ENCODE data around the gene SYT4. TPM values are rescaled to one million over a fixed set of nuclear protein-coding genes. Genes with fewer than 3 reads are reported as not detected.

SYT4 gene
- not detected in 2 replicates for total RNA-seq (2014; rRNA removed)
- Bru-seq, nascent RNA = percentile 18 among the genes with signal in this experiment
- not detected for BruChase-seq, experiment 1, labeled RNA remaining after a 6-hour chase
- BruChase-seq, experiment 2, labeled RNA remaining after a 2-hour chase = percentile 10 among the genes with signal in this experiment
- long read RNA-seq = 0 reads

- H3K9me2 ChIP-seq (replicated peaks; ENCODE audit: low read length) = no peaks in the 10 kb centered on the region
- no peak for ATAC-seq
- no peak within 1 kb of the TSS for H3K27ac ChIP-seq (ENCODE audit: low read length)
- H3F3A ChIP-seq (ENCODE audit: low read length, unreplicated experiment) = no peaks in the 10 kb centered on the region
- H3K9ac ChIP-seq (ENCODE audit: low read length) = no peak within 1 kb of the TSS
- H2AFZ ChIP-seq (ENCODE audit: low read length) = no peak within 1 kb of the TSS
- intact Hi-C loops (cut with micrococcal nuclease) = loop anchor here (10.0 kb wide), 1 partner anchor 982 kb away; no protein-coding TSS in a partner anchor
- H3K36me3 ChIP-seq (ENCODE audit: low read depth, low read length) = no peaks in the 10 kb centered on the region
- no peak within 1 kb of the TSS for H3K4me3 ChIP-seq (ENCODE audit: low read length)
- no peaks in the 10 kb centered on the region for H3K4me1 ChIP-seq (ENCODE audit: insufficient read depth, low read length)
- POLR2A ChIA-PET (ENCODE audit: unreplicated experiment) = no interaction called here
- H3K79me2 ChIP-seq (ENCODE audit: low read length) = no peaks in the 10 kb centered on the region
- CTCF ChIA-PET = no interaction called here
- H3K4me2 ChIP-seq (ENCODE audit: low read length) = no peak within 1 kb of the TSS
- no peak for TF ChIP-seq EZH2phosphoT487 (IDR thresholded peaks at IDR 0.05; ENCODE audit: borderline replicate concordance, low read length)
- no peak for TF ChIP-seq EZH2 (IDR thresholded peaks at IDR 0.05; ENCODE audit: low read length, unreplicated experiment)
- no peak for TF ChIP-seq CTCF (conservative IDR thresholded peaks at IDR 0.05; ENCODE audit: low read depth, low read length)
- H3K27me3 ChIP-seq (ENCODE audit: low read length) = no peaks in the 10 kb centered on the region
- DNase-seq = peak; percentile 7
- no peaks in the 10 kb centered on the region for H3K9me3 ChIP-seq (ENCODE audit: low read length)
- BruUV-seq (replicated peaks) = no TSS peak
- H4K20me1 ChIP-seq (ENCODE audit: low read length) = no peaks in the 10 kb centered on the region
Observed at GRCh38 chr18:43277164-43277600, at the start of gene SYT4. Gene SYT4, minus strand, starts transcription at chr18:43277490. Its CDS starts 209 bp downstream, at chr18:43277281.

- Histone ChIP-seq H3K9ac (ENCODE audit: low read length) (no peak overlapping the region), H3K27me3 (ENCODE audit: low read length) (no peaks in the 10 kb centered on the region), H4K20me1 (ENCODE audit: low read length) (no peaks in the 10 kb centered on the region), H3F3A (ENCODE audit: low read length, unreplicated experiment) (no peaks in the 10 kb centered on the region), H3K9me3 (ENCODE audit: low read length) (no peaks in the 10 kb centered on the region), H2AFZ (ENCODE audit: low read length) (no peak overlapping the region), H3K27ac (ENCODE audit: low read length) (no peak overlapping the region), H3K79me2 (ENCODE audit: low read length) (no peaks in the 10 kb centered on the region), H3K4me2 (ENCODE audit: low read length) (no peak overlapping the region), H3K9me2 (replicated peaks; ENCODE audit: low read length) (no peaks in the 10 kb centered on the region), H3K36me3 (ENCODE audit: low read depth, low read length) (no peaks in the 10 kb centered on the region), H3K4me3 (ENCODE audit: low read length) (no peak overlapping the region), H3K4me1 (ENCODE audit: insufficient read depth, low read length) (no peaks in the 10 kb centered on the region)
- BruUV-seq (replicated peaks) = no TSS peak
- ChIA-PET CTCF (no interaction called here), POLR2A (ENCODE audit: unreplicated experiment) (no interaction called here)
- ATAC-seq (no peak), DNase-seq (no peak)
- intact Hi-C loops (cut with micrococcal nuclease) = no loop called here
- TF ChIP-seq CTCF (conservative IDR thresholded peaks at IDR 0.05; ENCODE audit: low read depth, low read length) (no peak), EZH2 (IDR thresholded peaks at IDR 0.05; ENCODE audit: low read length, unreplicated experiment) (no peak), EZH2phosphoT487 (IDR thresholded peaks at IDR 0.05; ENCODE audit: borderline replicate concordance, low read length) (no peak)
Observed at GRCh38 chr18:43322132-43322531, 44.8 kb upstream of the SYT4 start.

- no peak for DNase-seq
- no peak for ATAC-seq
- no TSS peak for BruUV-seq (replicated peaks)
- Histone ChIP-seq H3F3A (ENCODE audit: low read length, unreplicated experiment) (no peaks in the 10 kb centered on the region), H3K9me2 (replicated peaks; ENCODE audit: low read length) (no peaks in the 10 kb centered on the region), H3K79me2 (ENCODE audit: low read length) (no peaks in the 10 kb centered on the region), H3K4me2 (ENCODE audit: low read length) (no peak overlapping the region), H3K4me1 (ENCODE audit: insufficient read depth, low read length) (no peaks in the 10 kb centered on the region), H3K9me3 (ENCODE audit: low read length) (no peaks in the 10 kb centered on the region), H4K20me1 (ENCODE audit: low read length) (no peaks in the 10 kb centered on the region), H3K27me3 (ENCODE audit: low read length) (no peaks in the 10 kb centered on the region), H2AFZ (ENCODE audit: low read length) (no peak overlapping the region), H3K4me3 (ENCODE audit: low read length) (no peak overlapping the region), H3K36me3 (ENCODE audit: low read depth, low read length) (no peaks in the 10 kb centered on the region), H3K27ac (ENCODE audit: low read length) (no peak overlapping the region), H3K9ac (ENCODE audit: low read length) (no peak overlapping the region)
- CTCF ChIA-PET = no interaction called here
- intact Hi-C loops (cut with micrococcal nuclease) = no loop called here
- TF ChIP-seq EZH2phosphoT487 (IDR thresholded peaks at IDR 0.05; ENCODE audit: borderline replicate concordance, low read length) (no peak), EZH2 (IDR thresholded peaks at IDR 0.05; ENCODE audit: low read length, unreplicated experiment) (no peak), CTCF (conservative IDR thresholded peaks at IDR 0.05; ENCODE audit: low read depth, low read length) (no peak)
- POLR2A ChIA-PET (ENCODE audit: unreplicated experiment) = no interaction called here
Observed at GRCh38 chr18:43314941-43315340, 37.7 kb upstream of the SYT4 start.
